Measurements from ENCODE around the gene RAB30. TPM values are rescaled to one million over a fixed set of nuclear protein-coding genes. Genes with fewer than 3 reads are reported as not detected.

The RAB30 gene
- total RNA-seq, 1 donor: 12.5 TPM

- no peak for DNase-seq (ENCODE audit: low read depth)
- no peak overlapping the region for H3K4me3 ChIP-seq (ENCODE audit: low read depth, low read length)
- TF ChIP-seq CTCF (IDR thresholded peaks at IDR 0.05; ENCODE audit: insufficient read depth, low read depth, low read length): no peak
Observed at GRCh38 chr11:83115026-83115425, 43.3 kb upstream of the RAB30 start.

GRCh38 chr11:83112886-83113285 lies 41.2 kb upstream of the RAB30 start:
- DNase-seq (ENCODE audit: low read depth): no peak
- TF ChIP-seq CTCF (IDR thresholded peaks at IDR 0.05; ENCODE audit: insufficient read depth, low read depth, low read length): no peak
- no peak overlapping the region for H3K4me3 ChIP-seq (ENCODE audit: low read depth, low read length)

- H3K4me3 ChIP-seq (ENCODE audit: low read depth, low read length): no peak overlapping the region
- no peak for DNase-seq (ENCODE audit: low read depth)
- no peak for TF ChIP-seq CTCF (IDR thresholded peaks at IDR 0.05; ENCODE audit: insufficient read depth, low read depth, low read length)
Observed at GRCh38 chr11:83105168-83105567, 33.5 kb upstream of the RAB30 start.

GRCh38 chr11:83102834-83103233 lies 31.1 kb upstream of the RAB30 start:
- H3K4me3 ChIP-seq (ENCODE audit: low read depth, low read length): no peak overlapping the region
- TF ChIP-seq CTCF (IDR thresholded peaks at IDR 0.05; ENCODE audit: insufficient read depth, low read depth, low read length): no peak
- no peak for DNase-seq (ENCODE audit: low read depth)

- DNase-seq (ENCODE audit: low read depth): peak; percentile 24
- no peak for TF ChIP-seq CTCF (IDR thresholded peaks at IDR 0.05; ENCODE audit: insufficient read depth, low read depth, low read length)
- no peak overlapping the region for H3K4me3 ChIP-seq (ENCODE audit: low read depth, low read length)
Observed at GRCh38 chr11:83097429-83098075, 25.9 kb upstream of the RAB30 start.

GRCh38 chr11:83093634-83094033 lies 21.9 kb upstream of the RAB30 start:
- no peak overlapping the region for H3K4me3 ChIP-seq (ENCODE audit: low read depth, low read length)
- no peak for DNase-seq (ENCODE audit: low read depth)
- TF ChIP-seq CTCF (IDR thresholded peaks at IDR 0.05; ENCODE audit: insufficient read depth, low read depth, low read length): no peak
